Colonic mucosa (tissue), 4 donors: ENCODE results near the gene ZNF516. TPM values are rescaled to one million over a fixed set of nuclear protein-coding genes. Genes with fewer than 3 reads are reported as not detected.

Experiments used
- DNase-seq: peaks from one replicate; pipeline ENCODE4 v3.0.0-alpha.2; 2020
- H3K27ac ChIP-seq: fragments of 200-600 bp; one replicate; pipeline ENCODE4 v1.8.0; 2021
- H3K27me3 ChIP-seq: fragments of 200-600 bp; one replicate; pipeline ENCODE4 v1.8.0; 2021
- H3K36me3 ChIP-seq: fragments of 200-600 bp; one replicate; pipeline ENCODE4 v1.8.0; 2021
- H3K4me1 ChIP-seq: fragments of 200-600 bp; one replicate; pipeline ENCODE4 v1.8.0; 2021; ENCODE audit warnings: mild to moderate bottlenecking
- H3K4me3 ChIP-seq: fragments of 200-600 bp; one replicate; pipeline ENCODE4 v1.8.0; 2021
- H3K9ac ChIP-seq, 2 donors: one replicate each; pipeline ENCODE4 v1.7.0; 2013; ENCODE audit warnings: control low read depth in 2 of 2, low read depth in 2 of 2, low read length in 2 of 2
- H3K9me3 ChIP-seq: fragments of 200-600 bp; one replicate; pipeline ENCODE4 v1.8.0; 2021
- intact Hi-C: fragments of 100-400 bp; cut with DNase I; formaldehyde crosslinking; loops from one replicate; pipeline ENCODE4 v1.14.1; 2022
- total RNA-seq, 2 donors: library from RNA; stranded (reverse); fragmentation: NEBNext Ultra II Directional in 1 of 2; extraction: Animal tissue kit (Norgen Biotek cat#: 25700) in 1 of 2; gene quantifications; one replicate each; pipeline ENCODE4 v1.2.1, GENCODE V29; 2021
- TF ChIP-seq, protein P1 (sequence below): fragments of 200-600 bp; IDR thresholded peaks from one replicate; pipeline ENCODE4 v1.8.0; 2022; ENCODE audit warnings: antibody characterized with exemption, mild to moderate bottlenecking
- donor health status: healthy.
- donor health status: DM: no; HTN: no; CAD: no.
- donor health status: DM: no; HTN: no; CAD: no.

ZNF516 gene
- total RNA-seq, 2 donors from 2014 or later: 15.2 to 21.3 TPM

DNA sequence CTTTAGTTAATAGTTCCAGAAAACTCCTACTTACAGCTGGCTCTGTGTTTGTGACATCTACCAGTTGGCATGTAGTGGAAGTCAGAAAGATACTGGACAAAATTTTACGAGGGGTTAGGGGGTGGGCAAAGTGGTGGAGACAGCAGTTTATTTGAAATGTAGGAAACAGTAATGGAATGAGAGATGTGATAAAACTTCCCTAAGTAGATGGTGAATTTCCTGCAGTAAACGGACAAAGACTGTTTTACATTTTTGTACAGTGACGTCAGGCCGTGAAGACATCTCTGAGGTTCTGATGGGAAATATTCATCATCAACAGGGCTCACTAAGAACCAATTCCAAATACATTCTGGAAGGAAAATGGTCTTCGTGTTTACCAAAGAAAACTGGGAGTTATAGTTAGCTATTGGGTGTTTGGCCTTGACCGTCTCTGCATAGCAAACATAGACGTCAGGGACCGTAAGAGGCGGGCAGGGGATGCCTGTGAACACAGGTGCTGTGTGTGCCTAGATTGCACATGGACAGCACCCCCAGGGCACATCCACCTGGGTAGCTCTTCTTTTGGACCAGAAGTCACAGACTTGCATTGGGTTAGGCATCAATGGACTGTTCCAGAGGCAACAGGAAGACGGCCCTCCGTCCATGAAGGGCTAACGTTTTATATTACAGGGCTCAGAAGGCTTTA lies 131.5 kb downstream of the ZNF516 start:
- H3K9ac ChIP-seq: no peak overlapping the region
- DNase-seq: no peak
- H3K27ac ChIP-seq: no peak overlapping the region
- H3K4me3 ChIP-seq: no peak overlapping the region
- no peaks in the 10 kb centered on the region for H3K9me3 ChIP-seq
- H3K27me3 ChIP-seq: no peaks in the 10 kb centered on the region
- no peaks in the 10 kb centered on the region for H3K36me3 ChIP-seq
- intact Hi-C loops: no loop called here
- TF ChIP-seq, protein P1, sequence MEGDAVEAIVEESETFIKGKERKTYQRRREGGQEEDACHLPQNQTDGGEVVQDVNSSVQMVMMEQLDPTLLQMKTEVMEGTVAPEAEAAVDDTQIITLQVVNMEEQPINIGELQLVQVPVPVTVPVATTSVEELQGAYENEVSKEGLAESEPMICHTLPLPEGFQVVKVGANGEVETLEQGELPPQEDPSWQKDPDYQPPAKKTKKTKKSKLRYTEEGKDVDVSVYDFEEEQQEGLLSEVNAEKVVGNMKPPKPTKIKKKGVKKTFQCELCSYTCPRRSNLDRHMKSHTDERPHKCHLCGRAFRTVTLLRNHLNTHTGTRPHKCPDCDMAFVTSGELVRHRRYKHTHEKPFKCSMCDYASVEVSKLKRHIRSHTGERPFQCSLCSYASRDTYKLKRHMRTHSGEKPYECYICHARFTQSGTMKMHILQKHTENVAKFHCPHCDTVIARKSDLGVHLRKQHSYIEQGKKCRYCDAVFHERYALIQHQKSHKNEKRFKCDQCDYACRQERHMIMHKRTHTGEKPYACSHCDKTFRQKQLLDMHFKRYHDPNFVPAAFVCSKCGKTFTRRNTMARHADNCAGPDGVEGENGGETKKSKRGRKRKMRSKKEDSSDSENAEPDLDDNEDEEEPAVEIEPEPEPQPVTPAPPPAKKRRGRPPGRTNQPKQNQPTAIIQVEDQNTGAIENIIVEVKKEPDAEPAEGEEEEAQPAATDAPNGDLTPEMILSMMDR: no peak
- no peaks in the 10 kb centered on the region for H3K4me1 ChIP-seq

DNA sequence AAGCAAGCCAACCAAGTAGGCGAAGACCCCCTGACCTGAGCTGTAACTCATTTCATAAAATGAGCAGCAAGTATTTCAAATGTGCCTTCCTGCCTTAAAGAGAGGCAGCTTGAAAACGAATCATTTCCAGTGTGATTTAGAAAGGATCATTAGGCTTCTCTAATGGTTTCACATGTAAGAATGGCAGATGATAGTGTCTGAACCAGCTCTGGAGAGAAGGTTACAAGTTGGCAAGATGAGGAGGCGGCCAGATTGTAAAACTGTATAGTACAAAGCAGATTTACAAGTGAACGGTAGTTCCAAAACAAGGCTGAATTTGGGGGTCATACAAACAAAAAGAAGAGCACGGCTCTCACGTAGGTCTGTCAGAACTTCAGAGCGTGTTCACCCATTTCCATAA lies 132.4 kb downstream of the ZNF516 start:
- Histone ChIP-seq H3K4me3 (no peak overlapping the region), H3K36me3 (no peaks in the 10 kb centered on the region), H3K4me1 (no peaks in the 10 kb centered on the region), H3K27ac (no peak overlapping the region), H3K9me3 (no peaks in the 10 kb centered on the region), H3K9ac (no peak overlapping the region), H3K27me3 (no peaks in the 10 kb centered on the region)
- TF ChIP-seq, protein P1: no peak
- DNase-seq: no peak
- intact Hi-C loops: no loop called here

DNA sequence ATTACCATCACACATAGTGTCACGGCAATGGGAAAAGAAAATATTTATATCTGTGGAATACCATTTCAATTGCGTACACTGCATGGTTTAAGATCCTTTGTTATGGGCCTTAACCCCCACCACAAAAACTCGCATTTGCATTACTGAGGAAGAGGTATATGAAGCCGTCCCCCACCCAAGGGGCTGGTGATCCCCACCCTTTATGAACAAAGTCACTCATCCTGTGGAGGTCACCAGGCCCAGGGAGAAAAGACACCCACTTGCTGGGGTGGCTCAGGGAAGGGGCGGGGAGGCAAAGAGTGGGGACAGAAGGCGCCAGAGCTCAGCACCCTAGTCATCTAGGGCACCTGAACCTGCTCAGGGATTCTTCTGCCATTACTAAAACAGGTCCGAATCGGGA lies 133.8 kb downstream of the ZNF516 start:
- Histone ChIP-seq H3K4me1 (no peaks in the 10 kb centered on the region), H3K9ac (no peak overlapping the region), H3K27ac (no peak overlapping the region), H3K9me3 (no peaks in the 10 kb centered on the region), H3K36me3 (no peaks in the 10 kb centered on the region), H3K27me3 (no peaks in the 10 kb centered on the region), H3K4me3 (no peak overlapping the region)
- TF ChIP-seq, protein P1: no peak
- no peak for DNase-seq
- intact Hi-C loops: no loop called here

DNA sequence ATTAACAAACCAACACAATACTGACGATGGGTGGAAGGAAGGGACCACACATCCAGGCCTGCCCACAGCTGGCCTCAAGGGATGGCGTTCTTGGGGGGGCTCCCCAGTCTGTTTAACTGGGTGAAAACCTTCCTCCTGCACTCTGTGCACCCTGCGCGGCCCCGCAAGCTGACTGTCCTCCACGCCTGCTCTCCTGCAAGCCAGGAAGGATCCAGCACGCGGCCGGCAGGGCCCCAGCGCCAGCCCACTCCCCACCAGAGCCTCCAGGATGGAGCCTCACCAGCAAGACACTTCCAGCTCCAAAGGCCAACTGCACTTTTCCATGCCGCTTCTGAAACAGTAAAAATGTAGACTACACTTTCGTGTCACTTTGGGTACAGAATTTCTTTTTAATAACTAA lies 135.1 kb downstream of the ZNF516 start:
- H3K27me3 ChIP-seq: no peaks in the 10 kb centered on the region

GRCh38 chr18:76358774-76359173 lies 136.3 kb downstream of the ZNF516 start:
- Histone ChIP-seq H3K4me3 (no peak overlapping the region), H3K36me3 (no peaks in the 10 kb centered on the region), H3K9ac (no peak overlapping the region), H3K27me3 (no peaks in the 10 kb centered on the region), H3K4me1 (no peaks in the 10 kb centered on the region), H3K27ac (no peak overlapping the region), H3K9me3 (no peaks in the 10 kb centered on the region)
- intact Hi-C loops: no loop called here
- DNase-seq: no peak
- TF ChIP-seq, protein P1: no peak

More for the DNA sequence above, 135.1 kb downstream of the ZNF516 start:
- Histone ChIP-seq H3K4me3 (no peak overlapping the region), H3K4me1 (no peaks in the 10 kb centered on the region), H3K27ac (no peak overlapping the region), H3K9me3 (no peaks in the 10 kb centered on the region), H3K36me3 (no peaks in the 10 kb centered on the region), H3K9ac (no peak overlapping the region)
- TF ChIP-seq, protein P1: no peak
- DNase-seq: no peak
- intact Hi-C loops: no loop called here
